HG02981 (cell line): Measurements from ENCODE around the gene CTNNAL1.
"Not testable (repeated sequence)": the region's sequence is repeated elsewhere in the genome, so short reads cannot be mapped to it uniquely, and the experiment has no call there.

ENCODE experiments used
- ATAC-seq: cut with Tn5 transposase; IDR thresholded peaks from one replicate; pipeline ENCODE4 v1.9.1; 2021; ENCODE audit warnings: mild to moderate bottlenecking, moderate library complexity; ENCODE audit not compliant: unreplicated experiment

Gene CTNNAL1

DNA sequence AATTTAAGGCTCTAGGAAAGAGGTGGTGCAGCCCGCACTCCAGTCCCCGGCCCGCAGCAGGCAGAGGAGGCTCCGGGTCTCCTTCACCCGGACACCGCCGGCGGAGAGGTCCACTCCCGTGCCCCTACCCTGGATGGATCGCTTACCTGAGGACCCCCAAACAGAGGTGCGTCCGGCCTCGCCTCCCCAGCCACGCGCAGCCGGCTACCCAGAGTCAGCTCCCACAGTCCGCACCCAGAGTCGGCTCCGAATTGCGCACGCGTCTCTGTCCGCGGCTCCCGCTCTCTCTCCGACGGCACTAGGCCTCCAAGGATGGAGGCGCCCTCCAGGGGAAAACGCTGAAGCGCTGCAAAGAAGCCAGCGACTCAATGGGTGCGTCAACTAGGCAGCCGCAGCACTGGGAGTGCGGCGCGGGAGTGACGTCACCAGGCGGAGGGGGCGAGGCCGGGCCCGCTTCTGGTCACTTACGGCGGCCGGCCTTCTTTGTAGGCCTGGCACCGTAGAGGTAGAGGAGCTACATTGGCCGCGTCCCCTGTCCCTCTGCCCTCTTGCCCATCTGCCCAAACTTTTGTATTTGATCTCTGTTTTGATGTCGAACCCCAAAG, 79.5 kb downstream of the CTNNAL1 start, which contains the start of gene ELP1:
ELP1 (minus strand) TSS at position 407 of the 605 bp plus-strand sequence. CDS start 2,978 bp downstream, outside the sequence.
- ATAC-seq: peak; percentile 86

DNA sequence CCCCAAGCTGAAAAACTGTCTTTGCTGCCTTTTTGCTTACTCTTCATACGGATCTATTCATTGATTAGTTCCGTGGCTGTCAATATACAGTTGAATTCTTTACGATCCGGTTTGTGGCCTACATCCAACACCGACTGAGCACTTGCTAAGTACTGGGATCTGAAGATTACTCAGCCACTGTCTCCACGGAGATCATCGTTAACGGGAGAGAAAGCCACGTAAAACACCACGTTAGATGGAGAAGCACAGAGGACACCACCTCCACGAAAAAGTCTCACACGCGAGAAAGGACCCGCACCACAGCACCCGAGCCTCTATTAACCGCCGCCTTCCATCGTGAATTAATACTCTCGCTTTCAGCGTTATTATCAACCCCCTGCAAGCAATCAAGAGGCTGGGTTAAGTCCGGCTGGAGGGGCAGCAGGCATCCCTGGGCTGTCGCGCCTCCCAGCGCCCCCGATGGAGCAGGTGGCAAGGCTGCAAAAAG, 80.0 kb downstream of the CTNNAL1 start:
- ATAC-seq: no peak

DNA sequence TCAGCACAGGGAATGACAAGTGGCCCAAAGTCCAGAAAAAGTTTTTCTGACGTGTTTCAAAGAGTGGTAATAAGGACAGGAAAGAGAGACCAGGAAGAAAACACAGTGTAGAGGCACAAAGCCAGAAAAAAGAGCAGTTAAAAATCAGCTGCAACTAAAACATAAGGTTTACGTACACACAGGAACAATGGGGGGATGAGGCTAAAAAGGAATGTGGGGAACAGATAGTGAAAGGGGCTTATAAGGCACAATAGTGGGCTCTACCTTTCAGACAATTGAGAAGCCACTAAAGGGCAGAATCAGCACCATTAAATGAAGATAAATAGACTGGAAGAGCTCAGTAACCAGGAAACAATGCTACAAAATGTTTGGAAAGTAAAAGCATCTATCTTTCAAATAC, 84.9 kb downstream of the CTNNAL1 start:
- ATAC-seq: no peak

DNA sequence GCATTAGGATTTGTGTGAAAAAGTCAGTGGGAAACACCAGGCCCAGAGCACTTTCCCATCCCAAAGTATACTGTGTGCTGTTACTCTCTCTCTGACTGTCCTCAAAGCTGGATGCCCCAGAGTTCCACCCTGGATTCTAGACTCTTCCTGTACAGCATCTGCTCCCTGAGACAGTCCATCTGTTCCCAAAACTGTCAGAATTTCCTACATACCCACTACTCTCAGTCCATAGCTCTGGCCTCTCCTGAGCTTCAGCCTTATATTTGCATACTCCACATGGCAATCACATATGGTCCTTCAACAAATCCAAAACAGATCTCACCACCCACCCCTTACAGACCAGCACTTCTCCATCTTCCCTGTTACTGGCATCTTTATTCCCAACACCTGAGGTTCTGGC, 88.8 kb downstream of the CTNNAL1 start:
- ATAC-seq: no peak

DNA sequence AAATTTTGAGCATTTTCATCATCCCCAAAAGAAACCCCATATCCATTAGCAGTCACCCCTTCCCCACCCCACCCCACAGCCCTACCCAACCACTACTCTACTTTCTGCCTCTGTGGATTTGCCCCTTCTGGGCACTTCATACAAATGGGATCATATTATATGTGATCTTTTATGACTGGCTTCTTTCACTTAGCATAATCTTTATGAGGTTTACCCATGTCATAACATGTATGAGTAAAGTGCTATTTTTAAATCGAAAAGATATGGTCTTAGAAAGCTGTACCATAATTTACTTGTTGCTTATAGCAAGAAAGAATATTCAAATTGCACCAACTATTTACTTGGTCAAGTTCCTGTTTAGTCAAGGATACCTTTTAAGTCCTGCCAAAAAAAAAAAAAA, 92.1 kb downstream of the CTNNAL1 start:
- ATAC-seq: no peak

DNA sequence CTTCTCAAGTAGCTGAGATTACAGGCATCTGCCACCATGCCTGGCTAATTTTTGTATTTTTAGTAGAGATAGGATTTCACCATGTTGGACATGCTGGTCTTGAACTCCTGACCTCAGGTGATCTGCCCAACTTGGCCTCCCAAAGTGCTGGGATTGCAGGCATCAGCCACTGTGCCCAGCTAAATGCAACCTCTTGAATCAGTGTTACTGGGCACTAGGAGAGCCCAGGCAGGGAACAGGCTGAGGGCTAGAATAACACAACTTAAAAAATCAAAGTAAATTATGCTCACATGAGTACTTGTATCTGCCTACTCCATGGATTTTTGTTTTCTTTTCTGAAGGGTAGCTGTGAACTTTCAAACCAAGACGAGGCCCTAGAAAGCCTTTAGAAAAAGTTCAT, 92.9 kb downstream of the CTNNAL1 start:
- not testable (repeated sequence) for ATAC-seq

DNA sequence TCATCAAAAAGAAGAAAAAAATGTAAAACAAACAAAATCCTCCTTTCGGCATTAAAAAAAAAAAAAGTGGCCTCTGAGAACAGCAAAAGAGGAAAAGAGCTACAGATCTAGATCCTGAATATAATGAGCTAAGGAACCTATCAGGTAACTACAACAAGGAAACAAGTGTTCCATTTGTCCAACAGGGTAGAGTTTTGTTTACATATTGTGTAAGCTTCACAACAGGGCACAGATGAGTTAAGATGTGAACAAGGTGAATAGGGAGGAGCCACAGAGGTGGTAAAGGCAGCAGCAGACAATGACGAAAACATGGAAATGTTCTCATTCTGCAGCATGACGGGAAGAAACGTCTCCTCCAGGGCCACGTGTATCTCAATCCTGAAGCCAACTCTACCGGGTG, 93.8 kb downstream of the CTNNAL1 start:
- no peak for ATAC-seq

DNA sequence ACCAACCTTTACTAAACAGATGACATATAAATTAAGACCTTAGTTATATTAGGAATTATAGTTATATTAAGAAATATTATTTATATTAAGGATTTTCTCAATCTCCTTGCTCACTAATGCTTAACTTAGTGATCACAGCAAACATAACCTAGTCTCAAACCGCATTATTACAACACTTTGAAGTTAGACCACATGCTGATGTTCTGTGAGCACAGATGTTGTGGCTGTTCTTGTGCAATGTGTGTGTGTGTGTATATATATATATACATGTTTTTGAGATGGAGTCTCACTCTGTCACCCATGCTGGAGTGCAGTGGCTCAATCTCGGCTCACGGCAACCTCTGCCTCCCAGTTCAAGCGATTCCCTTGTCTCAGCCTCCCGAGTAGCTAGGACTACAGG, 99.9 kb downstream of the CTNNAL1 start:
- ATAC-seq: no peak

DNA sequence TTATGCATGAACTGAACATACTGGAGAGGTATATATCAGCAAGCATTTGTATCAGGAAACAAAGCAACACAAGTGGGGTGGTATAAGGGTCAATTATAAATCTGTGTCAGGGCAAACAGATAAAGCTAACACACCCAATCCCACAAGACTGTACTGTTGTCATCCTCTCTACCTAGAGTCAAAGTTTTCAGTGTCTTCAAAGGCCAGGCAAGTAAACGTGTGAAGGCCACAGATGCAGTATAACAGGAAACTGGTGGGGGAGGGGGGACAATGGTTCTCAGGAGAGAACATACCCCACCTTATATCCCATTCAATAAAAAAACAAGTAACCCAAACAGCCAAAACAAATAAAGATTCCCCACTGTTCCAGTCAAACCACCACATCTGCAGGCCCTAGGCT, 101.5 kb downstream of the CTNNAL1 start:
- ATAC-seq: no peak

DNA sequence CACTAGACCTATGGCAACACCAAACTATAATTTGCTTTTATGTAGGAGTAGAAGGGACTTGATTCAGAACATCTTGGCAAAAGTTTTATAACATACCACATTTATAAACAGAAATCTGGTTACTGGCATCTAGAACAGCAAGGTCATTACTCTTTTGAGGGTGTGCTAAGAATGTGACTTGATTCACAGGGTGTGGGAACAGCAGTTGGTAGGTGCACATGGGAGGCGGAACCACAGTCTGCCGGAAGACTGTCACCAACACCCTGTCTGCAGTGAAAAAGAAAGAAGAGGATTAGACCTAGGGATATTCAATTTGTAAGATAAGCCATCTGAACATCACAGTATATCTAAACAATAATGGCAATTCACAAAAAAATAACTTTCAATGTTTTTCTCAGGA, 102.4 kb downstream of the CTNNAL1 start:
- ATAC-seq: no peak

DNA sequence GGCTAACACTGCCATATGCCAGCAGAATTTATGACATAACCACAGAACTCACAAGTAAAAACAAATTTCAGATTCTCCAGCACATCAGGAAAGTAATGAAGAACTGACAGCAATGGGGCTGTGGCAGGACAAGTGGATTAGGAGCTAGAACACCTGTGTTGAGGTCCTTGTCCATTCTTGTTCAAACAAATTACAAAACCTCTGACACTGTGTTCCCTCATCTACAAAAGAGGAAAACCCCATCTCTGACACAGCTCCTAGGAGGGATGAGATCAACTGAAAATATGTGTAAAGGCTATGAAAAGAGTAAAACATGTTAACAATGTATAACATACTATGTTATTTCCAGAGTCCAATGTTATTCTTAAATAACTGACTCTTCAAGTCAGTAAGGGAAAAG, 102.9 kb downstream of the CTNNAL1 start:
- ATAC-seq: no peak

DNA sequence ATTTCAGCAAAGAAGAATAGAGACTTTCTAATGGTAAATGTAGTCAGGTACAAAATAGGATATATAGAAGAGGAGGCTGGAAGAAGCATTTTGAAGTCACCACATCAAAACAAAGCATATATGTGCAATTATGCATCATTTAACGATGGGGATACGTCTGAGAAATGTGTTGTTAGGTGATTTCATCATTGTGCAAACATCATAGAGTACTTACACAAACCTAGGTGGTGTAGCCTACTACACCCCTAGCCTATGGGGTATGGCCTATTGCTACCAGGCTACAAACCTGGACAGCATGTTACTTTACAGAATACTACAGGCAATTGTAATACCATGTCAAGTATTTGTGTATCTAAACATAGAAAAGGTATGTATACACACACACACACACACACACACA, 107.8 kb downstream of the CTNNAL1 start:
- ATAC-seq: no peak

DNA sequence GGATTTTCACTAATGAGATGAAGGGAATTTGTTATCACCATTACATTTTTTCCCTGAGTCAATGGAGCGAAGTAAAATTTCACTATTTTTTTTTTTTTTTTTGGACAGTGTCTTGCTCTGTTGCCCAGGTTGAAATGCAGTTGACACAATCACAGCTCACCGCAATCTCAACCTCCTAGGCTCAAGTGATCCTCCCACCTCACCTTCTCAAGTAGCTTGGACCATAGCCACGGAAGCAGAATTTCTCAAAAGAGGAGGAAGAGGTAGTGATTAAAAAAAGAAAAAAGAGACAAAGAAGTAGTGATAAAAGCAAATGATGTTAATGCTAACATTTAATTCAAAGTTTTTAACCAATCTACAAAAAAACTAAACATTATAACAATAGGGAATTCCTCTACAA, 109.1 kb downstream of the CTNNAL1 start:
- no peak for ATAC-seq

DNA sequence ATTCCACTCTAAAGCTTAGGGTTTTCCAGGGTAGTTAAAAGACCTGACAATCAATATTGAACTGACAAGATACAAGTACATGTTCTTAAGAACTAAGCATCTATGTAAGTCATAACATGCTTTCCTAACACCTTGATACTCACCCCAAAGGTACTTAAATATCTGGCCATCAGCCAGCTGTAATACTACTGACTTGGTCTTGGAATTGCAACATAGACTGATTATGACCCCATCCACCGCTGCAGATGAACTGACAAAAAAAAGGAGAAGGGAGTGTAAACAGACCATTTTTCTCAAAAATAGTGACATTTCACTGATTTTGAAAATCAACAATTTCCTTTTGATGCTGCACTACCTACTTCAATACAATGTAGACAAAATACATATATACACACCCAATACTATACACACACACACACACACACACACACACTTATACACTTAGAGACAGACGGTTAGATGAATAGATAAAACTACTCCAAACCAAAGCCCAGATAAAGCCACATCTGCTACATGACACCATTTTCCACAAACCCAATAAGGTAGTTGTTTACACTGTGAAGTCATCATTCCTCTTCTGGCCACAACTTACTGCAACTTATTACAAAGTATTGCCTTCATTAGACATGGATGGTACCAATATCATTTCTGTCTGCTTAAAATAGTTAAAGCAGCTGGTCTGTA, 109.7 kb downstream of the CTNNAL1 start:
- no peak for ATAC-seq

DNA sequence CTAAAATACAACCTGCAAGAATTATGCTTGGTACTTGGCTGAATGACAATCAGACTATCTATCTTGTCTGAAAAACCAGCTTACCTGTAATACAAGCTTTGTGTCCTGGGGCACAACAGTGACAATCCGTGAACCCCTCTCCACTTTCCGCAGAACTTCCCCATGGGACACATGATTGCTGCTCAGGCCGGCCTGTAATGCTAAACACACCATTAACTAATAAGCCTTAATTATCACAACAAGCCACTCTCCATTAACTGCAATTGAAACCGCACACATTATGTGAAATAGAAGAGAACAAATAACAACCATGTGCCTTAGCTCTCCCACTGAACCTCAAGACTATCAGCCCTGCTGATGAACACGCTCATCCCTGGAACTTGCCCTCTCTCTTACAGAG, 113.1 kb downstream of the CTNNAL1 start:
- ATAC-seq: no peak

DNA sequence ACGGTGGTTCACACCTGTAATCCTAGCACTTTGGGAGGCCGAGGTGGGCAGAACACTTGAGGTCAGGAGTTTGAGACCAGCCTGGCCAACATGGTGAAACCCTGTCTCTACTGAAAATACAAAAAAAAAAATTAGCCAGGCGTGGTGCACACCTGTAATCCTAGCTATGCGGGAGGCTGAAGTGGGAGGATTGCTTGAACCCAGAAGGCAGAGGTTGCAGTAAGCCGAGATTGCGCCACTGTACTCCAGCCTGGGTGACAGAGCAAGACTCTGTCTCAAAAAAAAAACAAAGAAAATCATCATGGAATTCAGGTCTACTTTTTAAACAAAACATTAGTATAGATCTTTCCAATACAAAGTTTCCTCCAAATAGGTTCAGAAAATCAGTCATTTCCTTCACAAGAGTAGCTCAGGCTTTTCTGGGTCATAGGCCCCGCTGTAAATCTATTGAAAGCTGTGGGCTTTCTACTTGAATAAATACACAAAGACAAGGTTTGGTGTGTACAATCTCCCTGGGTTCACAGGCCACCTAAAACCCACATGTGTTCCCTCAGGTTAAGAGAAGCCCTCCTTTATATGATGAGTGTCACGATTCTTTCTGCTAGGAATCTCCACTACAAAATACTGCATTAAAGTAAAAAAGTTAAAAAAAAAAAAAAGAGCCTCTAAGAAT, 114.1 kb downstream of the CTNNAL1 start:
- ATAC-seq: not testable (repeated sequence)

DNA sequence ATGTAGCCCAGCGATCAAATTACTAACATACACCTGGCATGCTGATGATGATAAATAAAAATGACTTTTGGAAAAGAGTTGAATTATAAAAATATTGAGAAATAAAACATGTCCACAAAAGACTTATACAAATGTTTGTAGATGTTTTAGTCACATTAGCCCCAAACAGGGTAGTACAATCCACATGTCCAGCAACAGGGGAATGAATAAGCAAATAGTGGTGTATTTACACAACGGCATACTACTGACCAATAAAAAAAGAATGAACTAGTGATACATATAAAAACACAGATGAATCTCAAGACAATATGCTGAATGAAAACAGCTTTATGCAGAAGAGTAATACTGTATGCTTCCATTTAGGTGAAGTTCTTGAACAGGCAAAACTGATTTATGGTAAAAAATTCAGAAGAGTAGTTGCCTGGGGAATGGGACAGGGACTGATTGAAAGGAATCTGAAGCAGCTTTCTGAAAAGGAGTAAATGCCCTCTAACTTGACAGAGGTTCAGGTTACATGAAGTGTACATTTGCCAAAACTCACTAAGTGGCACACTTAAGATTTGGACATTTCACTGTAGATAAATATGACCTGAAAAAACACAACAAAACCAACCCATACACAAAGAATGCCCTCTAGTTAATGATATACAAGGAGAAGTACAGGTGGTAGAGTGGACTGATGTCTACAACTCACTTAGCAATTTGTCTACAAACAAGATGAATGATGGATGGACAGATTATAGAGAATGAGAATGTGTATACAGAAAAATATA, 115.8 kb downstream of the CTNNAL1 start:
- ATAC-seq: no peak

DNA sequence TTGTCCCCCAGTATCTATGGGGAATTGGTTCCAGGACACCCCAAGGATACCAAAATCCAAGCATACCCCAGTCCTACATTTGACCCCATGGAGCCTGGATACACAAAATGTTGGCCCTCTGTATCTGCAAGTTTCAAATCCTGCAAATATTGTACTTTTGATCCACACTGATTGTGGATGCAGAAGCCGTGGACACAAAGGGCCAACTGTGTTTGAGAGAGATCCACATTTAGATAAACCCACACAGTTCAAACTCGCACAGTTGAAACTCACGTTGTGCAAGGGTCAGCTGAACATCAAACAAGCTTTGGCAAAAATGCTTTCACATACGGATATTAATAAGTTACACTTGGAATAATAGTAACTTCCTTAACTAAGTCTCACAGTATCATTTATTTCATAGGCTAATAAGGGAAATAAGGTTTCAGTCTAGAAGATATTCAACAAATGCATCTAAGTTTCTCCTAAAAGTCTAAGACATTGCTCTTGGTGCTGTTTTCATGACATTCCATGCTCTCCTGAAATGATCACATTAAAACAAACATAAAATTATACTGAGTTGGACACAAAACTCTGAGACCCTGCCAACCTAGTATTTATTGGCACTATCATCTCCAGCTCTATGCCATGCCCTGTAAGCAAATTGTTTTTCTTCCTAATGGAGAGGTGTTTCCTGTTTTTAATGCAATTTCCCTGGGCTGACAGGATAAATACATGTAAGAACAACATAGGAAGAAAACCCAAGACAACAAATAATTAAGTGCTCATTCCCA, 118.9 kb downstream of the CTNNAL1 start:
- ATAC-seq: no peak
